ENCODE results near the gene ITGAE. TPM values are rescaled to one million over a fixed set of nuclear protein-coding genes. Genes with fewer than 3 reads are reported as not detected.
A peak's percentile ranks its signal among the peaks of the same experiment; 100 is the strongest.

Gene ITGAE
- total RNA-seq, 2 donors from 2014 or later, result 9.1 to 12.9 TPM

GRCh38 chr17:3808701-3809100 lies 7.7 kb upstream of the ITGAE start:
- 86 to 87% methylated on average over 7 of the region's 7 CpGs for WGBS, 2 donors
- intact Hi-C loops (cut with DNase I), result no loop called here
- DNase-seq (no peak), ATAC-seq (no peak)
- Histone ChIP-seq H3K27ac (no peak overlapping the region), H3K9me3 (no peaks in the 10 kb centered on the region), H3K4me3 (no peak overlapping the region), H3K4me1 (no peaks in the 10 kb centered on the region), H3K27me3 (no peaks in the 10 kb centered on the region), H3K36me3 (replicated peaks in 1 of 2; ENCODE audit: insufficient read depth in 1 of 2, low read depth in 2 of 2) (peaks cover 7 to 17% of the 10 kb centered on the region in 2 donors)
- TF ChIP-seq POLR2A (IDR thresholded peaks at IDR 0.05), result no peak
- no peak for TF ChIP-seq CTCF (IDR thresholded peaks at IDR 0.05)

- H3K27me3 ChIP-seq, result no peaks in the 10 kb centered on the region
- no peak overlapping the region for H3K4me3 ChIP-seq
- intact Hi-C loops (cut with DNase I), result no loop called here
- no peak overlapping the region for H3K27ac ChIP-seq
- no peak for DNase-seq
- H3K36me3 ChIP-seq (replicated peaks in 1 of 2; ENCODE audit: insufficient read depth in 1 of 2, low read depth in 2 of 2), result peaks cover 0 to 10% of the 10 kb centered on the region in 2 donors
- 71 to 77% methylated on average over 5 of the region's 5 CpGs for WGBS, 2 donors
- ATAC-seq, result no peak
- TF ChIP-seq CTCF (IDR thresholded peaks at IDR 0.05), result no peak
- TF ChIP-seq POLR2A (IDR thresholded peaks at IDR 0.05), result no peak
- H3K9me3 ChIP-seq, result no peaks in the 10 kb centered on the region
- peaks cover 12% of the 10 kb centered on the region for H3K4me1 ChIP-seq
Observed at GRCh38 chr17:3805581-3805980, 4.6 kb upstream of the ITGAE start.

GRCh38 chr17:3804503-3804931 lies 3.5 kb upstream of the ITGAE start:
- Histone ChIP-seq H3K27ac (no peak overlapping the region), H3K27me3 (no peaks in the 10 kb centered on the region), H3K4me1 (peaks cover 12% of the 10 kb centered on the region), H3K9me3 (no peaks in the 10 kb centered on the region), H3K36me3 (replicated peaks in 1 of 2; ENCODE audit: insufficient read depth in 1 of 2, low read depth in 2 of 2) (peaks cover 0 to 10% of the 10 kb centered on the region in 2 donors), H3K4me3 (no peak overlapping the region)
- DNase-seq (peak in 2 of 4 donors; percentile 28 to 56), ATAC-seq (no peak)
- WGBS, 2 donors, result 37 to 39% methylated on average over 6 of the region's 6 CpGs
- TF ChIP-seq POLR2A (IDR thresholded peaks at IDR 0.05) (no peak), CTCF (IDR thresholded peaks at IDR 0.05) (no peak)
- intact Hi-C loops (cut with DNase I), result no loop called here

- ATAC-seq (no peak), DNase-seq (no peak)
- intact Hi-C loops (cut with DNase I), result no loop called here
- no peak overlapping the region for H3K4me3 ChIP-seq
- 56 to 63% methylated on average over 5 of the region's 5 CpGs for WGBS, 2 donors
- peak overlapping the region in 2 of 4 donors; percentile 34 to 75 for H3K27ac ChIP-seq
- H3K27me3 ChIP-seq, result no peaks in the 10 kb centered on the region
- H3K9me3 ChIP-seq, result no peaks in the 10 kb centered on the region
- H3K4me1 ChIP-seq, result peaks cover 12% of the 10 kb centered on the region
- no peak for TF ChIP-seq CTCF (IDR thresholded peaks at IDR 0.05)
- TF ChIP-seq POLR2A (IDR thresholded peaks at IDR 0.05), result no peak
- H3K36me3 ChIP-seq (replicated peaks in 1 of 2; ENCODE audit: insufficient read depth in 1 of 2, low read depth in 2 of 2), result peaks cover 0 to 7% of the 10 kb centered on the region in 2 donors
Observed at GRCh38 chr17:3803308-3803640, 2.3 kb upstream of the ITGAE start.
